Heart right ventricle (tissue), 16 donors: ENCODE data around the gene NPAT. TPM values are rescaled to one million over a fixed set of nuclear protein-coding genes. Genes with fewer than 3 reads are reported as not detected.

ENCODE experiments used
- ATAC-seq, 8 donors: fragments of 200-7000 bp; cut with Tn5 transposase; one replicate each; pipeline ENCODE4 v1.9.1; 2020; ENCODE audit warnings: mild to moderate bottlenecking in 8 of 8, moderate library complexity in 8 of 8, moderate number of reproducible peaks in 1 of 8
- DNase-seq, 2 donors: peaks; one replicate each; pipeline ENCODE4 v3.0.0-alpha.2; 2020
- H3K27ac ChIP-seq, 10 donors: fragments of 200-600 bp; sonication (generic) in 2 of 10; one replicate each; pipeline versions ENCODE4 v1.5.0 to v1.8.0; 2020 to 2022; ENCODE audit warnings: mild to moderate bottlenecking in 3 of 10
- H3K27me3 ChIP-seq, 7 donors: fragments of 200-600 bp; one replicate each; pipeline ENCODE4 v1.8.0; 2021 to 2022; ENCODE audit warnings: mild to moderate bottlenecking in 2 of 7
- H3K36me3 ChIP-seq, 9 donors: fragments of 200-600 bp; sonication (generic) in 1 of 9; one replicate each; pipeline versions ENCODE4 v1.5.0 to v1.8.0; 2020 to 2022; ENCODE audit warnings: mild to moderate bottlenecking in 2 of 9
- H3K4me1 ChIP-seq, 9 donors: fragments of 200-600 bp; sonication (generic) in 1 of 9; one replicate each; pipeline versions ENCODE4 v1.5.0 to v1.8.0; 2020 to 2022; ENCODE audit warnings: mild to moderate bottlenecking in 4 of 9
- H3K4me3 ChIP-seq, 10 donors: fragments of 200-600 bp; sonication (generic) in 2 of 10; one replicate each; pipeline versions ENCODE4 v1.5.0 to v1.8.0; 2020 to 2022; ENCODE audit warnings: mild to moderate bottlenecking in 7 of 10, moderate library complexity in 2 of 10
- H3K9me3 ChIP-seq, 11 donors: fragments of 200-600 bp in 10 of 11; sonication (generic) in 2 of 11; one replicate each; pipeline versions ENCODE4 v1.5.0 to v1.8.0; 2013 to 2022; ENCODE audit warnings: mild to moderate bottlenecking in 2 of 11, control low read depth in 1 of 11, moderate library complexity in 1 of 11
- WGBS, 2 donors: extraction: QIAGEN DNeasy Blood & Tissue Kit; methylation state at CpG; one replicate each; pipeline ENCODE4 v1.1.7; 2013; ENCODE audit warnings: inconsistent platforms in 1 of 2; 5-methylcytosine and 5-hydroxymethylcytosine counted together
- intact Hi-C, 10 donors: fragments of 100-400 bp; cut with DNase I; formaldehyde crosslinking; loops; one replicate each; pipeline versions ENCODE4 v1.11.1 to v1.14.2; 2022
- polyA plus RNA-seq, 2 donors: library from polyadenylated mRNA; stranded (reverse); fragments of 200-250 nt; gene quantifications; one replicate each; pipeline ENCODE4 v1.2.3, GENCODE V29; 2013
- total RNA-seq, 10 donors: library from RNA; stranded (reverse); fragmentation: NEBNext Ultra II Directional in 3 of 10; extraction: Animal tissue kit (Norgen Biotek cat#: 25700) in 3 of 10; gene quantifications; one replicate each; pipeline versions ENCODE4 v1.2.1 to v1.2.4, GENCODE V29; 2021 to 2023
- TF ChIP-seq, protein P1 (sequence below), 9 donors: fragments of 200-600 bp; sonication (generic) in 2 of 9; IDR thresholded peaks; one replicate each; pipeline versions ENCODE4 v1.5.0 to v1.8.0; 2021 to 2022; ENCODE audit warnings: antibody characterized with exemption in 9 of 9, mild to moderate bottlenecking in 5 of 9, moderate library complexity in 1 of 9
- donor health status: Arrhythmogenic right ventricular cardiomyopathy.
- donor health status: ischemic (EF 13 %, LVEDD 7.1; RV severe dilation, severe dysfunction).
- donor health status: healthy with polysubstance abuse.
- donor health status: DM: no; HTN: yes; CAD: no.
- donor health status: DM: no; HTN: no; CAD: no.
- donor health status: ischemic (EF 25% LVEDD 6.9; RV normal size, moderate dysfunction).
- donor health status: ischemic (EF 25% LVEDD 5.7; RV mildly dilated, moderate dysfunction).
- donor health status: healthy.
- donor health status: DM: yes; HTN: yes; CAD: no.
- donor health status: Ischemic cardiomyopathy.
- donor health status: ischemic (EF 35%, LVEDD 5.7; RV mildly dilated, moderate dysfunction).
- donor health status: nonischemic (EF 11% LVEDD 7.7; RV severe dilation, severe dysfunction).
- donor health status: DM: yes; HTN: yes; CAD: no.
- donor health status: PGD.
- donor health status: ischemic (EF 29% LVEDD 5.4; RV normal size, mild dysfunction).
- donor health status: nonischemic (EF 23%, LVEDD 6.1; RV moderate dilation, normal function).

The NPAT gene
- total and polyA plus RNA-seq, 12 donors, result 1.9 to 11.4 (median 9.3) TPM

DNA sequence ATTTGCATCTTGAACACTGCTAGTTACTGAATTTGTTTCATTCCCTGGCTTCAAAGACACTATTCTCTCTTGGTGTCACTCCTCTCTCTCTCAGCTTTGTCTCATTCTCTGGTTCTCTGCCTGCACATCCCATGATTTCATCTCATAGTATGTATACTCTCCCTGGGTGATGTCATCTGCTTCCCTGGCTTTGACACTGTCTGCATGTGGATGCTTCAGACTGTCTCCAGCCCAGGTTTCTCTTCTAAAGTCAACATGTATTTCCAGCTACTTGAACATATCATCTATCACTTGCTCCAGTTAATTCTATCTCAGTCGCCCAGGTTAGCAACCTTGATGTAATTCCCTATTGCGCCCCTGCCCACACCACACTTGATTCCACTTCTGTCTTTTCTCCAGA, 110.4 kb downstream of the NPAT start:
- TF ChIP-seq, protein P1, sequence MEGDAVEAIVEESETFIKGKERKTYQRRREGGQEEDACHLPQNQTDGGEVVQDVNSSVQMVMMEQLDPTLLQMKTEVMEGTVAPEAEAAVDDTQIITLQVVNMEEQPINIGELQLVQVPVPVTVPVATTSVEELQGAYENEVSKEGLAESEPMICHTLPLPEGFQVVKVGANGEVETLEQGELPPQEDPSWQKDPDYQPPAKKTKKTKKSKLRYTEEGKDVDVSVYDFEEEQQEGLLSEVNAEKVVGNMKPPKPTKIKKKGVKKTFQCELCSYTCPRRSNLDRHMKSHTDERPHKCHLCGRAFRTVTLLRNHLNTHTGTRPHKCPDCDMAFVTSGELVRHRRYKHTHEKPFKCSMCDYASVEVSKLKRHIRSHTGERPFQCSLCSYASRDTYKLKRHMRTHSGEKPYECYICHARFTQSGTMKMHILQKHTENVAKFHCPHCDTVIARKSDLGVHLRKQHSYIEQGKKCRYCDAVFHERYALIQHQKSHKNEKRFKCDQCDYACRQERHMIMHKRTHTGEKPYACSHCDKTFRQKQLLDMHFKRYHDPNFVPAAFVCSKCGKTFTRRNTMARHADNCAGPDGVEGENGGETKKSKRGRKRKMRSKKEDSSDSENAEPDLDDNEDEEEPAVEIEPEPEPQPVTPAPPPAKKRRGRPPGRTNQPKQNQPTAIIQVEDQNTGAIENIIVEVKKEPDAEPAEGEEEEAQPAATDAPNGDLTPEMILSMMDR (IDR thresholded peaks at IDR 0.05), result no peak
- Histone ChIP-seq H3K4me3 (no peak overlapping the region), H3K9me3 (no peaks in the 10 kb centered on the region), H3K4me1 (peaks cover 6 to 21% (median 15%) of the 10 kb centered on the region in 9 donors), H3K27ac (no peak overlapping the region), H3K27me3 (no peaks in the 10 kb centered on the region), H3K36me3 (peaks cover 0 to 25% (median 0%) of the 10 kb centered on the region in 9 donors)
- ATAC-seq (no peak), DNase-seq (no peak)
- 82 to 85% methylated on average over 2 of the region's 2 CpGs for WGBS, 2 donors
- intact Hi-C loops, result loop anchor here in 1 of 10 donors (10.0 kb wide), 1 partner anchor 533 kb away; no protein-coding TSS in a partner anchor

DNA sequence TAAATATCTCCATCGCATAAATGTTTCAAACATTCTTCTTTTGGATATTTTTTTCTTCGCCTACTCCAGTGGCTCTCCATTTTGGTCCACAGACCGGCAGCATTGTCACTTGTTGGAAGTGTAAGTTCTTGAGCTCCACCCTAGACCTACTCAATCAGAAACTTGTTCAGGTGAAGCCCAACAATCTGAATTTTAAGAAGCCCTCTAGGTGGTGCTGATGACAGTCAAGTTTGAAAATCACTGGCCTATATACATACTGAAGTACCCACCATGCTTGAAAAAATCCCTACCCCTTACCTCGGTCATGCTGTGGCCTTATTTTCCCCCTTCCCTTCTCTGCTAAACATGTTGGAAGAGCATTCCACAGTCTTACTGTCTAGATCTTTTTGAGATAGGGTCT, 111.3 kb downstream of the NPAT start:
- no peak for ATAC-seq
- 93 to 96% methylated on average over 4 of the region's 4 CpGs for WGBS, 2 donors
- intact Hi-C loops, result loop anchor here in 1 of 10 donors (10.0 kb wide), 1 partner anchor 534 kb away; no protein-coding TSS in a partner anchor
- TF ChIP-seq, protein P1 (IDR thresholded peaks at IDR 0.05), result no peak
- H3K27ac ChIP-seq, result no peak overlapping the region
- H3K36me3 ChIP-seq, result peaks cover 0 to 34% (median 0%) of the 10 kb centered on the region in 9 donors
- no peaks in the 10 kb centered on the region for H3K27me3 ChIP-seq
- no peak overlapping the region for H3K4me3 ChIP-seq
- no peak for DNase-seq
- H3K9me3 ChIP-seq, result no peaks in the 10 kb centered on the region
- H3K4me1 ChIP-seq, result peaks cover 4 to 15% (median 12%) of the 10 kb centered on the region in 9 donors

Other genes starting within 250 kb of the NPAT start
- 10 to 100 TPM; 34.8 to 51.3 (median 42.6) TPM for gene CUL5, start 213.7 kb downstream of the NPAT start, total RNA-seq
- gene CUL5, start 213.7 kb downstream of the NPAT start, polyA plus RNA-seq, result 1 to 10 TPM; 5.9 to 6.6 TPM
- 100 to 1,000 TPM; 219 to 535 (median 412) TPM for gene ACAT1, start 101.1 kb downstream of the NPAT start, total RNA-seq
- 100 to 1,000 TPM; 158 to 167 TPM for gene ACAT1, start 101.1 kb downstream of the NPAT start, polyA plus RNA-seq
- gene ATM, start 429 bp upstream of the NPAT start, total RNA-seq, result 10 to 100 TPM; 23.5 to 50.7 (median 34.1) TPM
- 10 to 100 TPM in 1 of 2 donors, 1 to 10 TPM in 1; 9.4 to 20.3 TPM for gene ATM, start 429 bp upstream of the NPAT start, polyA plus RNA-seq
- gene C11orf65, start 244.9 kb upstream of the NPAT start, total RNA-seq, result 1 to 10 TPM in 6 of 10 donors, under 1 TPM in 3, not detected in 1; 0.39 to 1.6 (median 1.1) TPM
- under 1 TPM; 0.16 to 0.29 TPM for gene C11orf65, start 244.9 kb upstream of the NPAT start, polyA plus RNA-seq